SHP77 (cell line): ENCODE results near the gene NT5C1B.

Source experiments
- DNase-seq, 2 experiments: peaks; one replicate each; lab custom pipeline; 2025; lab: John Stamatoyannopoulos, UW

The NT5C1B gene

DNA sequence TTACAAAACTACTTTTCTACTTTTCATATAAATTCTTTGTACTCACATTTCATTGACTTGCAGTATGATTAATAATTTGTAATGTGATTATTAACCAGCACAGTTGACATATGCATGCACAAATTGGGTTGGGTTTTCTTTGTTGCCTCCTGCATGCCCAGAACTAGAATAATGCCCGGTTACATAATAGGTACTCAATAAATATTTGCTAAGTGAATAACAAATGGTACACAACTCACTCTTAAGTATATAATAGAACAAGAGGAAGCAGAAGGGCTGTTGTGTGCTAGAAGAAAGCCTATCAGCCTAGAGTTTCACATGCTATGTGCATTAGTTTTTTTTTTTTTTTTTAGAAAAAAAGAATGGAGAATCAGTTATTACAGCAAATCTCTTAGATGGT lies 38.2 kb downstream of the NT5C1B start:
- DNase-seq, result no peak

DNA sequence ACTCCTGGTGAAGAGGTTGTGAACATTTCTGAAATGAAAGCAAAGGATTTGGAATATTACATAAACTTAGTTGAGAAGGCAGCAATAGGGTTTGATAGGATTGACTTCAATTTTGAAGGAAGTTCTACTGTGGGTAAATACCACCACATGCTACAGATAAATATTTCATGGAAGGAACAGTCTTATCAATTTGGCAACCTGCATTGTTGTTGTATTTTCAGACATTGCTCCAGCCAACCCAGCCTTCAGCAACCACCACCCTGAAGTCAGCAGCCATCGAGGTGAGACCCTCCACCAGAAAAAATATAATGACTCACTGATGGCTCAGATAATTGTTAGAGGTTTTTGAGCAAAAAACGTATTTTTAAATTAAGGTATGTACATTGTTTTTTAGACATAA lies 38.9 kb downstream of the NT5C1B start:
- no peak for DNase-seq

DNA sequence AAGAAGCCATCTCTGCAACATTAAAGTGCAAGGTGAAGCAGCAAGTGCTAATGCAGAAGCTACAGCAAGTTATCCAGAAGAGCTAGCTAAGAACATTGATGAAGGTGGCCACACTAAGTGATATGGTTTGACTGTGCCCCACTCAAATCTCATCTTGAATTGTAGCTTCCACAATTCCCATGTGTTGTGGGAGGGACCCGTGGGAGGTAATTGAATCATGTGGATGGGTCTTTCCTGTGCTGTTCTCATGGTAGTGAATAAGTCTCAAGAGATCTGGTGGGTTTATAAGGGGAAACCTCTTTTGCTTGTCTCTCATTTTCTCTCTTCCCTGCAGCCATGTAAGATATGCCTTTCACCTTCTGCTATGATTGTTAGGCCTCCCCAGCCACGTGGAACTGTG lies 40.3 kb downstream of the NT5C1B start:
- no peak for DNase-seq

DNA sequence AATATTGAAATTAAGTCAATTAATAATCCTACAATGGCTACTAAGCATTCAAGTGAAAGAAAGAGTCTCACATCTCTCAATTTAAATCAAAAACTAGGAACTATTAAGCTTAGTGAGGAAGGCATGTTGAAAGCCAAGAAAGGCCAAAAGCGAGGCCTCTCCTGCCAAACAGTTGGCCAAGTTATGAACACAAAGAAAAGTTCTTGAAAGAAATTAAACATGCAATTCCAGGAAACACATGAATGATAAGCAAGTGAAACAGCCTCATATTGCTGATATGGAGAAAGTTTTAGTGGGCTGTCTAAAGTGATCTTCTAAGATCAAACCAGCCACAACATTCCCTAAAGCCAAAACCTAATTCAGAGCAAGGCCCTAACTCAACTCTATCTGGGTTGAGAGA lies 40.7 kb downstream of the NT5C1B start:
- no peak for DNase-seq

DNA sequence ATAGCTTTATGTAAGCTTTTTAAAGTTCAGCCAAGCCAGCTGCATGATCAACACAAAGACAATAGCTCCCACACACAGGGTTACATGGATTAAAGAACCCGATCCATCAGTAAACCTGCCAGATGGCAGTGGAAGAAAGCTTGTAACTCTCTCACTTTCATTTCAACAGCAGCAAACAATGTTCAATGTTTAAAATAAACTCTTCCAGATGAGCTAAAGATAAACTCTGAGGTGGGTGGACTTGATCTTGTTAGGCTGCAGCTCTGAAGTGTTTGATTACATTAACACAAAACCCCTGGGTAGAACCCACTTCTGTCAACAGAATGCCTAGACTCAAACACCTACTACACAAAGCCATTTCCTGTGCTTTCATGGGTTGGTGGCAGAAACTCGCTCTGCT lies 42.8 kb downstream of the NT5C1B start:
- peak; percentile 59 to 78 for DNase-seq

DNA sequence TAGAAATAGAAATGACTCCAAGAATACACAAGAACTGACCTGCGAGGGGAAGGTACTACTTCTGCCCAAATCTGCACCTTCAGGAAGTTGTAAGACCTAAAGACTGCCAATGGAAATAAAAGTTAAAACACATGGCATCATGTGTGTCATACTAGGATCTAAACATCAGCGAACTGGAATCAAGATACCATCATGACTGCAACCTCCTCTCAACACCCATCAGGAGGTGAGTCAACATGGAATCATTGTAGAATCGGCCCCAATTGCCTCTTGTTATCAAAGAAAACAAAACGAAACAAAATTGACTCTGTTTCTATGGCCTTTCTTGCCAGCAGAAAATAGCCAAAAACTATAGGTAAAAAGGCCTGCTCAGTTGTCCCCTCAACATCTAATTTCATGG lies 44.0 kb downstream of the NT5C1B start:
- no peak for DNase-seq

DNA sequence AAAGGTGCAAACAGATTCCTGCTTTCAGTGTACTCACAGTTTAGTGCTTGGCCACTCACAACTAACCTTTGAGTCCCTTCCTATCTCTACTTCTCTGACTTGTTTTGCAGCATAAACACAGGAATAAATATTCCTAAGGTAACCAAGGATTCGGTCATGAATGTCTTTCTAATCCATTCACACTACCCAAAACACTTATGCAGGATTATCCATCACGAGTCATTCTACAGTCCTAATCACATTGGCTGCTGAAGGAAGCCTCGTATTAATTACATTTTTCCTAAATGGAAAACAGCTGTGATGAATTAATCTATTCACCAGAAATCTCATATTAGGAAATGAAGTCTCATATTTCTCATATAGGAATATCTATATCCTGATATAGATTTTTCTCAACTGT lies 45.2 kb downstream of the NT5C1B start:
- no peak for DNase-seq

DNA sequence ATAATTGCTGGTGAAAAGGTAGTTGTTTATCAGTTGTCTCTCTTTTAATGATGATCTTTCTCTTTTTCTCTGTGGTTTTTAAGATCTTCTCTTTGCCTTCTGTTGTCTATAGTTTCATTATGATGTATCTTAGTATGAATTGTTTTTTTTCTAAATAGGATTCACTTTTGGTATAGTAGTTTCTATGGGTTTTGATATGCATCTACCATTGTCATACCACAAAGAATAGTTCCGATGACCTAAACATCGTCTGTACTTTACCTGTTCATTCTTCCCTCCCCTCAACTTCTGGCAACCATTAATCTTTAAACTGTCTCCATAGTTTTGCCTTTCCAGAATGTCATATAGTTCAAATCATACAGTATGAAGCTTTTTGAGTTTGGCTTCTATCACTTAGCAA lies 48.5 kb downstream of the NT5C1B start:
- no peak for DNase-seq

DNA sequence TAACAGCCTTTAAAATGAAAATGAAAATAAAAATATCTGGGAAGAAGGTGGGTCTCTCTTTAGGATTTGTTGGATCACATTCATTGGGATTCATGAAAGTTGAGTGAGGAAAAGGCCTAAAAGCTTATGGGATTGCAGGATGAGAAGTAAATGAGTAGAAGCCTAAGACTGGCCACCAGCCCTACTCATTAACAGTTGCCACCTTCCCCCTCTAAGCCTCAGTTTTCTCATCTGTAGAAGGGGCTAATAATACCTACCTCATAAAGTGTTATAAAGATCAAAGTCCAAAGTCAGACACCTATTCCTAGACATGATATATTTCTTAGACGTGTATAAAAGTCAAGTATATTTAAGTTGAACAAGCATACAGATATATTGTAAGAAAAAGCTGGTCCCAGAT lies 52.7 kb downstream of the NT5C1B start:
- DNase-seq, result no peak

DNA sequence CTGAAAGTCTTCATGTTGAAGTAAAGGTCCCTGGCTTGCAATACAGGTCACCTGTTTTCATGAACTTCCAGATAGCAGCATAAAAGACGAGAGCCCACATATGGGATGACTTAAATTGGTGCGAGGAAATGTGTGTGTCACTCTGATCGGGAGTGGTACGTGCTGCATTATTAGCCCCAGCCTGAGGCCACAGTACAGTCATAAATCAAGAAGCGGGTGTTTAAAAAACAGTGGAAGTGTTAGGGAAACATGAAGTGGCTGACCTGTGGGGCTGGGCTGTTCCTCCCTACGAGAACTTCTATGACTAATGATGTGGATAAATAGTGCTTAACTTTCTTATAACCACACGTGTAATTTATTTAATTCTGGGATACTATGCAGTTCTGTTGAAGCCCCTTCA lies 53.3 kb downstream of the NT5C1B start:
- no peak for DNase-seq

DNA sequence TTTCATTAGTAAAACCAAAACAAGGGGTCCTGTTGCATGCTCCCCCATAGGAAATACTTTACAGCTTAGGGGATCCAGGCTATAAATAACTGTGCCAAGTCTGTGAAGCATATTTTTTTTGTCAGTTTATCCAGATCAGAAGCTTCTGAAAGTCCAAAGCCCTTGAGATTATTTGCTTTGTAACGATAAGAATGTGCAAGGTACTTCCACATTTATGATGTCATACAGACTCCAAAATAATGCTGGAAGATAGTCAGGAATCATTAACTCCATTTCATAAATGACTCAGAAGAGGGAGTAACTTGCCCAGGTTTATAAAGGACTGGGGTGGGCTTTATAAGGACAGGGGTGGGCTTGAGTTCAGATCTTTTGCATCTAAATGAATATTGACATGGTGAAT lies 58.2 kb downstream of the NT5C1B start:
- DNase-seq, result no peak

DNA sequence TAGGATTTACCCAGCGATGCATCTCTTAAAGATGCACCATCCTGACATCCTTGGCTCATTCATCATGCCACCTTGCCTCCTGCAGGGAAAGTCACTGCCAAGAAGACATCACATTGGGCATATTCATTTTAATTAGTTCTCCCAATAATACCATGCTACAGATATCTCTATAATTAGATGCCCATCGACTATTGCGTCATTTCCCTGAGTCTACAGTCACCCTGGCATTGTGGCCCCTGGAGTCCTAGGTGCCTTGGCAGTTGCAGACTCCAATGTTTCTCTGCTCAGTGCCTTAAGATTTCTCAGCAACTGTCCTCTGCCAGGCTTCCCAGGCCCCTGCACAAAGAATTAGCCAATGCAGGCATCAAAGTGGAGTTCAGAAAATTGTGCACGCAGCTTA lies 61.5 kb downstream of the NT5C1B start:
- no peak for DNase-seq

DNA sequence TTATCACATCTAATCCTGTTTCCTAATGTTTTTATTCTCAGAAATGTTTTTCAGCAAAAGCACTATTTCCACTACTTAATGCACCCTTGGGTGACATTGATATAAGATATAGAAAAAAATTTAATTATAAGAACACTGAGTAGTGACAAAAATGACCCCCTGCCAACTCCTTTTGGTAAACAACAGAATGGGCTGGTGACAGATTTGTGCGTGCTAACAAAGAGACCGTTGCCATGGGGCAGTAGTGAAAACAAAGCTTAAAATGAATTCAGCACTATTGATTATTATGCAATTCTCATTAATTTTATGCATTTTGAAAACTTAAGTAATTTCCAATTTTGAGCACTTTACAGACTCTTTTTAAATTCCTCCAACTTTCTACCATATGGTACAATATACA lies 62.0 kb downstream of the NT5C1B start:
- DNase-seq, result no peak

DNA sequence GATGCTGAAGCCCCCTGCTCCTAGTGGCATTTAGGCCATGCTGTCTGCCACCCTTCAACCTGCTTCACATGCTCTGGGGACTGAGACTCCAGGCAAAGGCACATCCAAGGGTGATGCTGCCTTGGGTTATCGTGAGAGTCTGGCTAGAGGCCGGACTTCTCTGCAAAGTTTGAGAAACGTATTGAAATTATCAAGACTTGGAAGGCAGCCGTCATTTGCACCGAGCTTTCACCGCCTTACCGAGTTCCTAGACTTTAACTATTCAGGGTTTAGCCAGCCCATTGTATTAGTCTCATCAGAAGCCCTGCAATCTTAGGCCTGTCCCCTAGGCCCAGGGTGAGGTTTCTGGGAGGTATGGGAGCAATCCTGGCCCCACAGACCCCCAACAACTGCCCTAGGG lies 62.9 kb downstream of the NT5C1B start:
- no peak for DNase-seq

DNA sequence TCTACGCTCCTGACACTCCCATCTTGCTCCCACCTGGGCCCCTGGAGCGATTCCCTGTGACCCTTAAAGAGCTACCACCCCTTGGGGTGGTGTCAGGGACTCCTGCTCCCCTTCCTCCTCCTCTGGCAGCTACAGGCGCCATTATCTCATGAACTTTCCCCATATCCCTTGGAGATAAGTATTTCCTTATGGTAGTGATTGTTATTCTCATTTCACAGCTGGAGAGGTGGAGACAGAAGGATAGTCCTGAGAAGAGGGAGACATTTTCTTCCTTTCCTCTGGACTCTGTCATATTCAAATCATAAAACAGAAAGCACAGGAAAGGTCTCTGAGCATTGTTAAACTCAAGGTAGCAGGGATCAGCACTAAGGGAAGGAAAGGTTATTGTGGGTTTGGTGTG lies 63.5 kb downstream of the NT5C1B start:
- no peak for DNase-seq

DNA sequence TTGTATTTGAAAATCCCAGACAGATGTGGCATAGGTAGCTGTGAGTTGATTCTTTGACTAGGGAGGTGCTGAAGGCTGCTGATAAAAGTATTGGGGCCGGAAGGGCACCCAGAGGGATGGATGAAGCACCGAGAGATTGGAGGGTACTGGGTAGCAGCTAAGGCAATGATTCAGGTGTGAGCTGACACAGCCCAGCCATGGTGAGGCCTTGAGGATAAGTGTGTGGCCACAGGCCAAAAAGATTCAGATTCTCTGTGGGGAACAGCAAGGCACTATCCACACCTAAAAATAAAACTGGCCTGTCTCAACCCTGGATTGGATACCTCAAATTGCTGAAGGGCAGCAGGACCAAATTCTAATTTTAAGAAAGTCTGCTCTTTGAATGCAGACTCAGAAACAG lies 64.1 kb downstream of the NT5C1B start:
- DNase-seq, result no peak

DNA sequence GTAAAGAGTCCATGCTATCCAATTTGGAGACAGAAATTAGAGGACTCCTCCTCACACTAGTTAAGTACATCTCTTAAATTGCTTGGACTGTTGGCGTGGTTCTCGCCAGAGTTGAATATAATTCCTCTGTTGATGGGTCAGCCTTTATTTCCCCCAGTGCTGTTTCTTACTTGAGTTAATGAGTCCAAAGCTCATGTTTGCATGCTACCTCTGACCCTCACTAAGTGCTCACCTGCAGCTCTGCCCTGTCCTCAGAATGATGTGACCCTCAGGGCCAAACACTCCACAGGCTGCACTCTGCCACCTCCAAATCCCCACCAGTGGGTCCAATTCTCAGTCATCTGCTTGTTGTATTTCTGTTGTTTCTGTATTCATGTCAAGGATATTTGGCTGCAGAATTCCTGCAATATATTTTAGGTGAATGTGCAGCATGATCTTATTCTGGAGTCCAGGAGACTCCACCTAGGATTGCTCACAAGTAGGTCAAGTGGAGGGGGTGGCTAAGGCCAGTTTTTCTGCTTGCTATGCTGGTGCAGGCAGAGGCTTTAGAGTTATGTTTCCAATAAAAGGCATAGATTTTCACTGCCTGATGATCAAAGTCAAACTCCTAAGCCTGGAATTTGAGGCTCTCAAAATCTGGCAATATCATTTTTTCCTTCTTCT lies 66.8 kb downstream of the NT5C1B start:
- DNase-seq, result no peak

DNA sequence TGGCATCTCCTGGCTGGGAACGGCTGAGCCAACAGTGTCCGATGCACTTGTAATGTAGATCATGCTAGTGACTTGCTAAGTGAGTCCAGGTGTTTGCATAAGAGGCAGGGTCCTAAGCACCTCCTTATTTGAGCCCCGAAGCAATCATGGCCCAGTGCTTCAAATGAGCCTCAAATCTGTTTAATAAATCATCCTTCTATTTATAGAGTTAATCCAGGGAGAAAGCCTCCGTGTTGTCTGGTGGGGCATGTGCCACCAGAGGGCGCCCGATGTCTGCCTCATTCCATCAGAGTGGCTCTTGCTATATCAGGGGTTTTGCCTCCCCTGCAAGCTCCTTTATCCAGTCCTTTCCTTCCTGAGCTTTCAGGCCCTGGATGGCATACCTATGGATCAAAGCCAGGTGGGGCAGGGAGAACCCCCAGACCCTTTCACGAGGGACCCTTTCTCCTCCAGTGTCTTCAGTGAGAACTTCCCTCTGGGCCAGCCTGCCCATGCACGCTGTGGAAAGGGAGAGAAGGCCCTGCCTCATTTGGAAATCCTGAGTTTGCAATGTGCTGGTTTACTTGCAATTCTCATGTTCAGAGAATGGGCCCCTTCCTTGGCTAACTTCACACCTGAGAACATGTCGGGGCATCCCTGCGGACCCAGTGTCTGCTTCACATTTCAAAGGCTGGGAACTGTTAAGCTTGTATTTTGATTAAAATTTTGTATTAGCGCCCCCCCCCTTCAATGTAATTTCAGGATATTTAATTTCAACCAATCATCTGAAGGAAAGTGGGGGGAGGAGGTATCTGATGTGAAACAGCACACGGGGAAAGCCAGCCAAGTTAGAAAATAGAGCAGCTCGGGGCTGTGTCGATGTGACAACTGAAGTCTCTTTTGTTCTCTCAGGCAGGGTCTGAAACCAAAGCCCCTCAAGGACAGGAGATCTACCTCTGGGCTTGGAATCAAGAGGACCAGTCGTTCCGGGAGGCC lies 68.6 kb downstream of the NT5C1B start:
- DNase-seq, result peak; percentile 55 to 66

DNA sequence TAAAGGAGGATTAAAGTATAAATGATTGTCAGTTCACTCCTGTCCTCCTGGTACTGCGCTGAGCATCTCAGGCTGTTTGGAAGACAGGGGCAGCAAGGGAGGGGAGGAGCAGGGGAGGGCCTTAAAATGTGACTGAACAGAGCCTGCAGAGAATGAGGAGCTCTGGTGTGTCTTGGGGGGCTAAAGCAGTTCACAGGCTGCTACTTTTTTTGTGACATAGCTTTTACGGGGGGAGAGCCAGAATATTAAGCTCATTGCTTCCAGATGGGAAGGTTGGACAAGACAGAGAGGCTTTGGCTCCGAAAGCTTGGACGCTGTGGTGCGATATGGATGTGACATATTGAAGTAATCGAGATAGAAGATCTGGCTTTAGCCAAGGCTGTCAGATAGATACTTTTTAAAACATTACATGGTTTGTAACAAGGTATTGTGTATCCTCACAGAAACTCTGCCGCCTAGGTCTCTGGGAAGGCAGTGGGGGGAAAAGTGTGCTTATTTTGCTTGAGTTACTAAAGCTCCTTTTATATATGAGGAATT lies 69.4 kb downstream of the NT5C1B start:
- DNase-seq, result no peak

DNA sequence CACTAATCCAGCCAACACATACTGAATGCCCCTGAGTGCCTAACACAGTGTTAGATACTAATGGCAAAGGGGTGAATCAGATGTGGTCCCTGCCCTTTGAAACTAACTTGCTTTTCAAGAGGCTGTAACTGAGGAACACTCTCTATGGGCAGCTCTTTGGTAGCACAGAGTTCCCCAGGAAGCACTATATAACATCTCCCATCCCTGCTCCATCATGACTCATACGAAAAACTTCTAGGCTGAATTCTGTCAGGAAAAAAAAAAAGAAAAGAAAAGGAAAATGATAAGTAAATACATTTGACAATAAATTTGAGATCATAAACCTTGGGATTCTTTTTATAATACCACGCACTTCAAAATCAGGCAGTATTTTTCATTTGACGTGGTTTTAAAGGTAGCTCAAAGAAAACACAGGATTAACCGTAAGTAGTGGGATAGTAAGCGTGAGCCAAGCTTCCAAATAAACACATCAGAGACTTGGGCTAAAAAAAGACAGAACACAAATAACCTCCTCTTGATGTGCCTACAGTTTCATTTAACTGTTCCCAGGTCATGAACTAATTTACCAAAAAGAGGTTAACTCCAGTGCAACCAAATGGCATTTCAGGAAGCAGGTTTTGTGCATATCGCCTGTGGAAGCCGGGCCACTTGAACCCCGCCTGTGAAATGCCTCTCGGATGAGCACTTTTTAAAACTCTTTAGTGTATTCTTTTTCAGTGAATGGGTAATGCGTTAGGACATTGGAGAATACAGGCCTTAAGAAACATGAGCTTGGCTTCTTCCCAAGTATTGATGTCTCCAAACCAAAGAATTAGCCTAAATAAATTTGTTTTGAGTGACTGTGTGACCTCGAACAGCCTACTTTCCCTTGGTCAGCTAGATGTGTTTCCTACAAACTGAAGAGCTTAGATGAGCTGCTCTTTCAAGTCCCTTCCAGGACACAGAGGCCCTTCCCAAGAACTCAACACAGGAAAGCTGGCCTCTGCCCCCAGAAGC lies 71.0 kb downstream of the NT5C1B start:
- no peak for DNase-seq

DNA sequence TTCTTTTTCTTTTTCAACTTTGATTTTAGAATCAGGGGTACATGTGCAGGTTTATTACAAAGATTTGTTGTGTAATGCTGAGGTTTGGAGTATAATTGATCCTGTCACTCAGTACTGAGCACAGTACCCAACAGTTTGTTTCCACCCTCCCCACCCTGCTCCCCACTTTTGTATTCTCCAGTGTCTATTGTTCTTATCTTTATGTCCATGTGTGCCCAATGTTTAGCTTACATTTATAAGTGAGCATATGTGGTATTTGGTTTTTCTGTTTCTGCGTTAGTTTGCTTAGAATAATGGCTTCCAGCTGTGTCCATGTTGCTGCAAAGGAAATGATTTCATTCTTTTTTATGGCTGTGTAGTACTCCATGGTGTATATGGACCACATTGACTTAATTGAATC lies 72.0 kb downstream of the NT5C1B start:
- no peak for DNase-seq

DNA sequence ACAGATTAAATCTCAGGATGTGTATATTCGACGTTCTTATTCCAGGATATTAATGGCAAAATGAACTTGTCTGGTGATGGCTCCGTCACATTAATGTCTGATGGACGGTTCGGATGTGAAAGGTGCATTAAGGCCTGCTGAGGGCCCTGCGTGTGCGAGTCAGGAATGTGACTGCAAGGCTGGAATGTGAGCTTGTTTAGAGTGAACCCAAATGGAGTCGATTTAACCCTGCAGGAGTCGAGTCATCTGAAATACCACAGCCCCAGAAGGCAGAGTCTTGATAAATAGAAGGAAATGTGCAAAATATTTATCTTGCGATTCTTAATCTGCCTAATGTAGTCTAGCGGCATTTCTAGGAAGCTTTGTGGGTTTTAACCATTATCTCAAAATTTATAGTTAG lies 73.3 kb downstream of the NT5C1B start:
- DNase-seq, result no peak
